HG03521 (cell line): Measurements from ENCODE around the gene LY86.
"Not testable (repeated sequence)": the region's sequence is repeated elsewhere in the genome, so short reads cannot be mapped to it uniquely, and the experiment has no call there.

ENCODE experiments used
- ATAC-seq: cut with Tn5 transposase; IDR thresholded peaks from one replicate; pipeline ENCODE4 v1.9.1; 2021; ENCODE audit warnings: mild to moderate bottlenecking, moderate library complexity; ENCODE audit not compliant: unreplicated experiment

Gene LY86

GRCh38 chr6:6650839-6651238 is 62.3 kb downstream of the LY86 start:
- no peak for ATAC-seq

- ATAC-seq: no peak
These were observed 62.8 kb downstream of the LY86 start for GRCh38 chr6:6651335-6651734.

GRCh38 chr6:6652932-6653331 is 64.4 kb downstream of the LY86 start:
- ATAC-seq: no peak

GRCh38 chr6:6654599-6655575 is 66.4 kb downstream of the LY86 start:
- ATAC-seq: no peak

- ATAC-seq: no peak
These were observed 67.3 kb downstream of the LY86 start for GRCh38 chr6:6655805-6656251.

- ATAC-seq: no peak
These were observed 67.8 kb downstream of the LY86 start for GRCh38 chr6:6656287-6656686.

- ATAC-seq: no peak
These were observed 68.7 kb downstream of the LY86 start for GRCh38 chr6:6657085-6657819.

- no peak for ATAC-seq
These were observed 69.3 kb downstream of the LY86 start for GRCh38 chr6:6657820-6658217.

- no peak for ATAC-seq
These were observed 71.2 kb downstream of the LY86 start for GRCh38 chr6:6659600-6660327.

- ATAC-seq: no peak
These were observed 72.0 kb downstream of the LY86 start for GRCh38 chr6:6660339-6661045.

- no peak for ATAC-seq
These were observed 72.7 kb downstream of the LY86 start for GRCh38 chr6:6661191-6661590.

- ATAC-seq: no peak
These were observed 73.2 kb downstream of the LY86 start for GRCh38 chr6:6661684-6662083.

- no peak for ATAC-seq
These were observed 75.1 kb downstream of the LY86 start for GRCh38 chr6:6663421-6664135.

- no peak for ATAC-seq
These were observed 77.2 kb downstream of the LY86 start for GRCh38 chr6:6665555-6666243.

- not testable (repeated sequence) for ATAC-seq
These were observed 81.6 kb downstream of the LY86 start for GRCh38 chr6:6670150-6670549.

GRCh38 chr6:6674872-6675271 is 86.4 kb downstream of the LY86 start:
- ATAC-seq: no peak

GRCh38 chr6:6676910-6677441 is 88.5 kb downstream of the LY86 start:
- ATAC-seq: no peak

- no peak for ATAC-seq
These were observed 89.7 kb downstream of the LY86 start for GRCh38 chr6:6678185-6678671.

- no peak for ATAC-seq
These were observed 90.3 kb downstream of the LY86 start for GRCh38 chr6:6678811-6679210.
